Hypothalamus (tissue), 51 donors: ENCODE data around the gene ITPK1.

Source experiments
- DNase-seq, 51 donors: peaks; one replicate each; lab custom pipeline; 2025; lab: John Stamatoyannopoulos, UW

ITPK1 gene

DNA sequence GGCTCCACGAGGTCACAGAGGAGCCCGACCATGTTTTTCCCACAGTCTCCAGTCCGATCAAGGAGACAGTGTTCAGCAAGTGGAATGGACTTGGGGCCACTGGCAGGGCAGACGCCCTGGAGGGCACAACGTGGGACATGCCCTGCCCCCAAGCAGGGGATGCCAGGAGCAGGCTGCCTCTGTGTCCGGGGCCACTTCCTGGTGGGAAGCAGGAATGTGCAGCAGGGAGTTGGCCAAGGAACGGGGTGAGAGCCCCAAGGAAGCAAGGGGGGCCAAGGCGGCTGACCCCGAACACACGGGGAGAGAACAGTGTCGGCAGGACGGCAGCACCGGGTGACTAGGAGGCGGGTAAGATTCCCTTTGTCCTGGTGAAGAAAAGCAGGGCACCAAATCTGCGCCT lies 100.2 kb downstream of the ITPK1 start:
- no peak for DNase-seq

DNA sequence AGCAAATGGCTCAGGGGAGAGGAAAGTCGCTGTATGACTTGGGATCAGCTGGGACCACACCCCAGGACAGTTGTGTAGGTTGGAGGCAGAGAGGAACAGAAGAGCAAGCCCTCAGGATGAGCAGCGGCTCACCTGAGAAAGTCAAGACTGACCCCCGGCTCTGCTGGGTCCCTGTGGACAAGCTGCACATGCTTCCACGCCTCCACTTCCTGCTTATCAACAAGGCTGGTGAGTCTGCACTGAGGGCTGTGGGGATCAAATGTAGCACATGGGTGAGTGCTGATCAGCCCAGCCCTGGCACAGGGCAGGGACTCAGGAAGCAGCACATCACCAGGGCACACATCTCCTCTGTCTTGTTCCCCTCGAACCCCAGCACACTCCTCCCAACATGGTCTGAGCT lies 100.7 kb downstream of the ITPK1 start:
- DNase-seq, result no peak

GRCh38 chr14:93014058-93015023 lies 101.4 kb downstream of the ITPK1 start:
- no peak for DNase-seq

DNA sequence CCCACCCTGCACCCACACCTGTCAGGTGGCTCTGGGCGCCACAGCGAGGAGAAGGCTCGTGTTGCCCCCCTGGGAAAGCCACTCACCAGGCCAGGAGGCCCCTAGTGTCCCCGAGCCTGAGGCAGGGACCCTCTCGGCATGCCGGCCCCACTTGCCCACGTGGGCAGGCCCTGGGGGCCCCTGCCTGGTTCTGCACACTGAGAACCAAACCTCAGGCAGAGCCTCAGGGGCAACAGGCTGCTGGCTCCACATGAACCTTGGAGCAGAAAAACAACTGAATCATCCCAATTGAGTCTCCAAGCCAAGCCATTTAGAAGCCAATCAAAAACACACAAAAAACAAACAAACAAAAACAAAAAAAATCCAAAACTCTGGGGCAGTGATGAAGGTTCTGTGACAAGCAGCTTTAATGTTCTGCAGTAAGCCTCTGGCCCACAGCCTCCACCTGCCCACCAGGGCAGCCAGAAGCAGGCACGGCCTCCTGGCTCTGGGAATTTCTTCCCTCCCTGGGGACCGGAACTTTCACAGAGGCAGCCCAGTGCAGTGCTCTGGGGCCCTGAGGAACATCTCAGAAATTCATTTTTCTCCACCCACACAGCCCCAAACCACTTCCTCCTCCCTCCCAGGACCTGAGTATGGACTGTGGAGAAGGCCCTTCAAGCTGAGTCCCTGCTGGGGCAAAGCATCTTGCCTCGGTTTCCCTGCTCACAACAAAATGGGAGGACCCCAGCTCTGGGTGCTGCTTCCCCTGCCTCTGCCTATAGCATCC lies 102.6 kb downstream of the ITPK1 start:
- DNase-seq, result peak in 1 of 51 donors; percentile 25

- no peak for DNase-seq
Measured at GRCh38 chr14:93012506-93012905, 103.2 kb downstream of the ITPK1 start.

GRCh38 chr14:93011650-93012325 lies 103.9 kb downstream of the ITPK1 start:
- DNase-seq, result peak in 41 of 51 donors; percentile 22 to 87 (median 64)

- no peak for DNase-seq
Measured at GRCh38 chr14:93011141-93011529, 104.6 kb downstream of the ITPK1 start.

DNA sequence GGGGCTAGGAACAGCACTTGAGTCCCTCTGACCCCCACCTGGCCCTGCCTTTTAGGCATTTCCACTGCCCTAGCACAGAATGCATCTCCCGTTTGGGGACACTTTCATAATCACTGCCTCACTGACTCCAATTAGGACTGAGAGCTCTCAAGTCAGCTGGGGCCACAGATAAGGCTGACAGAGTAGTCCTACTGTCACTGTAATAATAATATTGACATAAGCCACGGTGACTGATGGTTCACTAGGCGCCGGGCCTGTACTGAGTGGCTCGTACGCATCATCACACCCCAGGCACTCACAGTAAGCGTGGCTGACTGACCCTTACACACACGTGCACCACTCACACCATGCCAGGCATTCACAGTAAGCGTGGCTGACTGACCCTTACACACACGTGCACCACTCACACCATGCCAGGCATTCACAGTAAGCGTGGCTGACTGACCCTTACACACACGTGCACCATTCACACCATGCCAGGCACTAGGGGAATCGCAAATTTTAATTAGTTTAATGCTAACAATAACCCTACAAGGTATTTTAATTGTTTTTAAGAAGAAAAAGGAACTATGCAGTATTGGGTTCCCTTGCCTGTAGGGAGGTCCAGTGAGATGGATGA lies 105.1 kb downstream of the ITPK1 start:
- no peak for DNase-seq

- DNase-seq, result peak in 1 of 51 donors; percentile 45
Measured at GRCh38 chr14:93010130-93010499, 105.6 kb downstream of the ITPK1 start.

GRCh38 chr14:93009471-93010129 lies 106.1 kb downstream of the ITPK1 start:
- DNase-seq, result peak in 42 of 51 donors; percentile 30 to 96 (median 84)

GRCh38 chr14:93008381-93008780 lies 107.3 kb downstream of the ITPK1 start:
- DNase-seq, result peak in 25 of 51 donors; percentile 24 to 74 (median 47)

- DNase-seq, result peak in 9 of 51 donors; percentile 22 to 71 (median 46)
Measured at GRCh38 chr14:93007225-93007997, 108.3 kb downstream of the ITPK1 start.

DNA sequence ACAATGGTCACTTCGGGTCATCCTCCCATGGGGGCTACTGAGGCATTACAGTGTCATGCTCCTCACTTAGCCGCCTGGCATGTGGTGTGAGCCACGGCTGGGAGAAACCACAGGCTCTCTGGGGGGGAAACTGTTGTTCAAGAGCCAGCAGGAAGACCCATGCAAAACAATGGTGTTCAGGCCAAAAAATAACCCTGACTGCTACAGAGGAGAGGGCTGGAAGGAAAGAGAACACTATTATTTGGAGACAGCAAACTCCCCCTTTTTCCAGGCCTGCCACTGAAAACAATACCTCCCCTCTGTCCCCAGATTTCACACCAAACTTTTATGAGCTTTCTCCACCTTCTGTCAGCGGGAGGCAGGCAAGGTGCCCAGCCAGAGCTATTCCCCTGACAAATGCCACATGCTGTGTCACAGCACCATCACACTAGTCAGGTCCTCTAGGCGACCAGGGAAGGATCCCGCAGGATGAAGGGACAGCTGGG lies 109.1 kb downstream of the ITPK1 start:
- DNase-seq, result no peak

DNA sequence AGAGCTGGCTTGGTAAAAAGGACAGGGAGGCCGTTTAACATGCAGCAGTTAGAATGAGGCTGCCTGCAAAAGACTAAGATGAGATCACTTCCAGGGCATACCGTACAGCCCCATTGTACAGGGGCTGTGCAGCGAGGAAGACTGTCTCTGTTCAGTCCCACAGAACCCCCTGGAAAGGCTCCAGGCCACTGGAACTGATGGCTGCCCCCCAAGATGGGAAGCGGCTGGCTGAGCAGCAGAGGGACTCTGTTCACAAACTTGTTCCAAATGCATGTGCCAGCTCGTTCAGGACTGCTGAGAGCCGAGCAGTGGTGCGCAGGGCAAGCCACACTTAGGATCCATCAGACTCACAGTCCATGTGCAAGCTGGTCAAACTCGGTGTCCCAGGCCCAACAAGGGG lies 109.9 kb downstream of the ITPK1 start:
- DNase-seq, result peak in 27 of 51 donors; percentile 31 to 77 (median 56)

DNA sequence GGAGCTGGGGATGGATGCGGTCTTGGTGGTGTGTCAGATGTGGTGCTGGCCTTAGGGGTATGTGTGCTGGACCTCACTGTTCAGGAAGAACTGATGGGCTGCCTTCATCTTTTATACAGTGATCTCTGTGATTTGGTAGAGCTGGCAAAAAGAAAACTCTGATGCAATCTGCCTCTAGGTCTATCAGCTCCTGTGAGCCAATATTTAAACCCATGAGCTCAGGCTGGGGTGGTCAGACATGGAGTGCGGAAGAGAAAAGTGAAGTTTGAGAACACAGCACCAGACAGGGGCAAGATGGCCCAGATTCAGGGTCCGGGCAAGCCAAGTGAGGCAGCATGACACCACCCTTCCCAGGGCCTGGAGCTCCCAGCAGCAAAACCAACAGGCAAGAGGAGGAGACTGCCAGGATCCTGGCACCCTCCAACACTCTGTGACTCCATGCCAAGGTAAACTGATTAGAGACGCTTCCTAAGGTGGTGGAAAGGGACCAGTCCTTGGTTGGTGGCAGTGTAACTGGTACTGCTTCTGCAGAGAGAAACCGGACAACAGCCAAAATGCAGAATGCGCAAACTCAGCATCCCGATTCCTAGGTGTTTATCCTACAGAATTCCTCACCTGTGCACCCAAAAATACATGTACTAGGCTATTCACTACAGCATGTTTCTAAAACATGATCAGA lies 110.5 kb downstream of the ITPK1 start:
- DNase-seq, result no peak

DNA sequence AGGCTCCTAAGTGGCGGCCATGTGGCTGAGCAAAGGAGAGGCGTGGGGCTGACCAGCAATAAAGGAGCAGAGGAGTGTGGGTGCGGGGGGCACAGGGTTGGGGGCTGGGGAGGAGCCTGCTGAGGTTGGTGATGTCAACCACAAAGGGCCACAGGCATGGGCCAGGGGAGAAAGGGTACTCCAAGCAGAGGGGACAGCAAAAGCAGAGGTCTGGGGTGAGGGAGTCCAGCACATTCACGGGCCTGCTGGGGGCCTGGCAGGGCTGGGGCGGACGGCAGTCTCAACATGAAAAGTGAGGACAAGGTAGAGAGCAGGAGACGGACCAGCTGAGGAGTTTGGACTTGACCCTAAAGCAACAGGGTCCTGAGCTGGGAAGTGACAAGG lies 111.0 kb downstream of the ITPK1 start:
- no peak for DNase-seq

GRCh38 chr14:93003945-93004698 lies 111.6 kb downstream of the ITPK1 start:
- peak in 6 of 51 donors; percentile 24 to 46 (median 31) for DNase-seq

- no peak for DNase-seq
Measured at GRCh38 chr14:93002851-93003298, 112.8 kb downstream of the ITPK1 start.
